ENCODE measurements around the gene UQCC2. TPM values are rescaled to one million over a fixed set of nuclear protein-coding genes. Genes with fewer than 3 reads are reported as not detected.

UQCC2 gene
- total and polyA plus RNA-seq, 2 of the 4 experiments (the other 2 are of a cell fraction): 13.8 to 34.5 TPM

GRCh38 chr6:33689879-33690278 lies 21.6 kb downstream of the UQCC2 start:
- peaks cover 15% of the 10 kb centered on the region for H3K9me1 ChIP-seq (ENCODE audit: insufficient read depth, low read length)
- H3K79me1 ChIP-seq (ENCODE audit: low read depth in 1 of 2, low read length in 2 of 2): peaks cover 0 to 6% of the 10 kb centered on the region in 2 experiments; a peak in 1 of 4 replicates
- no peak overlapping the region for H2BK120ac ChIP-seq (ENCODE audit: low read depth, low read length)
- peaks cover 14% of the 10 kb centered on the region for H3K36me3 ChIP-seq (ENCODE audit: control insufficient read depth, insufficient read depth, low read length)
- intact Hi-C loops (cut with micrococcal nuclease): no loop called here
- H4K91ac ChIP-seq (ENCODE audit: insufficient read depth, low read depth, low read length): no peak overlapping the region
- H3K4ac ChIP-seq (ENCODE audit: low read depth, low read length): no peak overlapping the region
- H2BK20ac ChIP-seq (ENCODE audit: low read depth, low read length): no peak overlapping the region
- in situ Hi-C loops (cut with MboI; ENCODE audit: low sequenced_read_pairs): no loop called here
- H3K14ac ChIP-seq (replicated peaks; ENCODE audit: low read depth, low read length): no peak overlapping the region
- H2AFZ ChIP-seq (replicated peaks; ENCODE audit: low read length, poor library complexity): no peak overlapping the region
- H2AK5ac ChIP-seq (ENCODE audit: low read depth, low read length): no peak overlapping the region
- H3K56ac ChIP-seq (ENCODE audit: extremely low read depth, insufficient read depth, low read length): no peak overlapping the region
- DNase-seq (no peak), ATAC-seq (ENCODE audit: low read depth) (no peak)
- peaks cover 9% of the 10 kb centered on the region for H3K4me1 ChIP-seq (ENCODE audit: control insufficient read depth, insufficient read depth, low read length)
- CTCF ChIA-PET: no interaction called here
- no peak overlapping the region for H2BK15ac ChIP-seq (ENCODE audit: low read depth, low read length)
- no peak overlapping the region for H2AK9ac ChIP-seq (replicated peaks; ENCODE audit: low read depth, low read length, poor library complexity)
- no peak overlapping the region for H3K27ac ChIP-seq (ENCODE audit: insufficient read depth, low read length)
- H3K18ac ChIP-seq (ENCODE audit: low read depth, low read length): no peak overlapping the region
- no peaks in the 10 kb centered on the region for H3K27me3 ChIP-seq (ENCODE audit: control insufficient read depth, insufficient read depth, low read length)
- no peak overlapping the region for H4K5ac ChIP-seq (ENCODE audit: low read depth, low read length)
- dilution Hi-C loops (cut with HindIII; ENCODE audit: low sequenced_read_pairs, unreplicated experiment): no loop called here
- no peak overlapping the region for H2BK5ac ChIP-seq (ENCODE audit: low read depth, low read length, poor library complexity, severe bottlenecking)
- POLR2A ChIA-PET (ENCODE audit: unreplicated experiment): no interaction called here
- TF ChIP-seq BHLHE40 (IDR thresholded peaks at IDR 0.05; ENCODE audit: low read depth, low read length) (no peak), RFX5 (IDR thresholded peaks at IDR 0.05; ENCODE audit: low read depth, low read length) (no peak), CEBPB (IDR thresholded peaks at IDR 0.05; ENCODE audit: low read depth, low read length) (no peak), RAD21 (IDR thresholded peaks at IDR 0.05; ENCODE audit: low read length) (no peak), NFE2L2 (IDR thresholded peaks at IDR 0.05; ENCODE audit: low read depth, low read length) (no peak), MXI1 (IDR thresholded peaks at IDR 0.05; ENCODE audit: borderline replicate concordance, low read depth, low read length) (no peak), MAFK (IDR thresholded peaks at IDR 0.05; ENCODE audit: low read depth, low read length) (no peak), FOS (IDR thresholded peaks at IDR 0.05; ENCODE audit: low read depth, low read length) (no peak), MAZ (IDR thresholded peaks at IDR 0.05; ENCODE audit: borderline replicate concordance, low read depth, low read length) (no peak), RCOR1 (IDR thresholded peaks at IDR 0.05; ENCODE audit: insufficient replicate concordance, low read length) (no peak), USF2 (IDR thresholded peaks at IDR 0.05; ENCODE audit: low read depth, low read length) (no peak), CHD1 (IDR thresholded peaks at IDR 0.05; ENCODE audit: low read depth, low read length) (no peak)
- TF ChIP-seq, protein P1, sequence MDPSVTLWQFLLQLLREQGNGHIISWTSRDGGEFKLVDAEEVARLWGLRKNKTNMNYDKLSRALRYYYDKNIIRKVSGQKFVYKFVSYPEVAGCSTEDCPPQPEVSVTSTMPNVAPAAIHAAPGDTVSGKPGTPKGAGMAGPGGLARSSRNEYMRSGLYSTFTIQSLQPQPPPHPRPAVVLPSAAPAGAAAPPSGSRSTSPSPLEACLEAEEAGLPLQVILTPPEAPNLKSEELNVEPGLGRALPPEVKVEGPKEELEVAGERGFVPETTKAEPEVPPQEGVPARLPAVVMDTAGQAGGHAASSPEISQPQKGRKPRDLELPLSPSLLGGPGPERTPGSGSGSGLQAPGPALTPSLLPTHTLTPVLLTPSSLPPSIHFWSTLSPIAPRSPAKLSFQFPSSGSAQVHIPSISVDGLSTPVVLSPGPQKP (IDR thresholded peaks at IDR 0.05; ENCODE audit: borderline replicate concordance, low read depth, low read length): no peak
- TF ChIP-seq, protein P2, sequence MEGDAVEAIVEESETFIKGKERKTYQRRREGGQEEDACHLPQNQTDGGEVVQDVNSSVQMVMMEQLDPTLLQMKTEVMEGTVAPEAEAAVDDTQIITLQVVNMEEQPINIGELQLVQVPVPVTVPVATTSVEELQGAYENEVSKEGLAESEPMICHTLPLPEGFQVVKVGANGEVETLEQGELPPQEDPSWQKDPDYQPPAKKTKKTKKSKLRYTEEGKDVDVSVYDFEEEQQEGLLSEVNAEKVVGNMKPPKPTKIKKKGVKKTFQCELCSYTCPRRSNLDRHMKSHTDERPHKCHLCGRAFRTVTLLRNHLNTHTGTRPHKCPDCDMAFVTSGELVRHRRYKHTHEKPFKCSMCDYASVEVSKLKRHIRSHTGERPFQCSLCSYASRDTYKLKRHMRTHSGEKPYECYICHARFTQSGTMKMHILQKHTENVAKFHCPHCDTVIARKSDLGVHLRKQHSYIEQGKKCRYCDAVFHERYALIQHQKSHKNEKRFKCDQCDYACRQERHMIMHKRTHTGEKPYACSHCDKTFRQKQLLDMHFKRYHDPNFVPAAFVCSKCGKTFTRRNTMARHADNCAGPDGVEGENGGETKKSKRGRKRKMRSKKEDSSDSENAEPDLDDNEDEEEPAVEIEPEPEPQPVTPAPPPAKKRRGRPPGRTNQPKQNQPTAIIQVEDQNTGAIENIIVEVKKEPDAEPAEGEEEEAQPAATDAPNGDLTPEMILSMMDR (conservative IDR thresholded peaks at IDR 0.05; ENCODE audit: low read depth, low read length): no peak
- H3K23ac ChIP-seq (ENCODE audit: low read depth, low read length): no peak overlapping the region
- H3K4me3 ChIP-seq (ENCODE audit: insufficient read depth, low read depth, low read length): no peak overlapping the region
- 100% methylated on average over 1 of the region's 10 CpGs; no CpG with 5 or more reads in 1 of the 2 experiments for WGBS, 2 experiments (ENCODE audit: extremely low coverage in 2 of 2, insufficient read length in 1 of 2)
- no peak overlapping the region for H4K8ac ChIP-seq (ENCODE audit: low read depth in 2 of 2, low read length in 2 of 2)
- H3K9ac ChIP-seq (ENCODE audit: low read depth, low read length): no peak overlapping the region
- H3K9me3 ChIP-seq (ENCODE audit: control insufficient read depth, insufficient read depth, low read length): no peaks in the 10 kb centered on the region
- H3K4me2 ChIP-seq (ENCODE audit: low read depth, low read length): no peak overlapping the region
- no TSS peak for BruUV-seq (replicated peaks)
- H4K20me1 ChIP-seq (ENCODE audit: insufficient read depth, low read length): no peaks in the 10 kb centered on the region

Measured in IMR-90 (cell line).